ENCODE results near the gene ARVCF. TPM values are rescaled to one million over a fixed set of nuclear protein-coding genes. Genes with fewer than 3 reads are reported as not detected.

ARVCF gene
- total and polyA plus RNA-seq, 5 donors, result 11.1 to 27.4 (median 20.0) TPM

DNA sequence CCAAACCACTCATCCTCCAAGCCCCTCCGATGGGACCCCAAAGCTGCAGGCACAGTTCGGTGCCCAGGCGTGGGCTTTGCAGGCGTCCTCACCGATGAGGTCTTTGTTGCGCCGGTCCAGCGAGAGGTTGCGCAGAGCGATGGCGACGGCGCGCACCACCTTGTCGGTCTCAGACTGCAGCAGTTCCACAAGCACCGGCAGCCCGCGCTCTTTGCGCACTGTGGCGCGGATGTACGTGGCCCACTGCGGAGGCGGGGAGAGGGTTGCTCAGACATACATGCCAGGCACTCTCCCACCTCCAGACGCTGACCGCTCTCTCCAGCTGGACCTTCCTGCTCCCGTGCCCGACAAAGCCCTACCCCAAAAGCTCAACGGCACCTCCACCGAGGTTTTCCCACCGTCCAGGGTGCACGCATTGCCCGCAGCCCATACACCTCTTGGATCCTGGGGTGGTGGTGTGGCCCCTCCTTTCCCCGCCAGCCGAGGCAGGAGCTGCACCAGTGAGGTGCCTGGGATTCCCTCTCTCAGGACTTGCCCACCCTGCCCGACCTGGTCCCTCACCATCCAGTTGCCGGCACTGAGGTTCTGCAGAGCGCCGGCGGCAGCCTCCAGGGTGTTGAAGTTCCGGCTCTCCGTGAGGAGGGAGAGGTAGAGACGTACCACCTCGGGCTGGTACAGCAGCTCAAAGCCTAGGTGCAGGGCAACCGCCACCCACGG is 42.9 kb downstream of the ARVCF start:
- Histone ChIP-seq H3K4me1 (ENCODE audit: control insufficient read depth, insufficient read depth, low read length) (no peaks in the 10 kb centered on the region), H3K27ac (ENCODE audit: low read length) (no peak overlapping the region), H3K27me3 (ENCODE audit: control insufficient read depth, insufficient read depth) (no peaks in the 10 kb centered on the region), H3K9me3 (ENCODE audit: control insufficient read depth, low read length) (no peaks in the 10 kb centered on the region), H3K4me3 (ENCODE audit: low read length) (no peak overlapping the region)
- intact Hi-C loops (cut with DNase I), result no loop called here
- ATAC-seq (no peak), DNase-seq (no peak)
- 96% methylated on average over 46 of the region's 46 CpGs for WGBS

DNA sequence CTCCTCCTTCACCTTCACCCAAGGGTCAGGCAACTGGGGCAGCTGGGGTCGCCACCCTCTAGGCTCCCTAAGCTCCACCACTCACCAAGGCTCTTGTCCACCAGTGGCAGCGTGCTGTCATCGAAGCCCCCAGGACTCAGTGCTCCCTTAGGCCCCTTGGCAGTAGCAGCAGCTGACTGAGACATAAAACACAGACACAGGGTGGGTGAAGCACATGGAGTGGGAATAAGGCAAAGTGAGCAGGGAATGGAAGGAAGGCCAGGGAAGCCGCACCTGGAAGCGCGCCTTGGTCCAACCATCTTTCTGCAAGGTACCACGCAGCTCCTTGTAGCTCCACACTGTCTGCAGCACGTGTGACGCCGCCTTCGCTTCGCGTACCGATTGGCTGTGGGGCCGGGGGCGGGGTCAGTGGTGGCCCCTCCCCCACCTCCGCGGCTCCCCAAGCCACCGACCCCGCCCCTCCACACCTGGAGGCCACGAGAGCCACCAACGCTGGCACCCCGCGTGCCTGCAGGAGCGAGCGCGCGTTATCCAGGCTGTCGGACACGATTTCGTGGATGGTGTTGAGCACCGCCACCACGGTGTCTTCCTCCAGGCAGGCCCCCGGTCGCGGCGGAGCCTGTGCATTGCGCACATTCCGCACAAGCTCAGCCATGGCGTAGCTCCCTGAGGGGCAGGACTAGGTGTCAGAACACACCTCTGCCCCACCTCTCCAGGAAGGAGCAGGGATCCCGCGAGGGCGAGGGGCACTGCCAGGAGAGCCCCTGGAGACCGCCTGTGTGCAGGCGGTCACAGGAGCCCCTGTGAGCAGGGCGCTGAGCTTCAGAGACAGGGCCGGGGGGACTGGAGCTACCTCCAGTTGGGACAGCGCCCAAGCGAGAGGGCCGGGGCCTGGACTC is 43.7 kb downstream of the ARVCF start:
- ATAC-seq (no peak), DNase-seq (no peak)
- 94% methylated on average over 50 of the region's 50 CpGs for WGBS
- intact Hi-C loops (cut with DNase I), result no loop called here
- Histone ChIP-seq H3K9me3 (ENCODE audit: control insufficient read depth, low read length) (no peaks in the 10 kb centered on the region), H3K27ac (ENCODE audit: low read length) (no peak overlapping the region), H3K4me1 (ENCODE audit: control insufficient read depth, insufficient read depth, low read length) (no peaks in the 10 kb centered on the region), H3K4me3 (ENCODE audit: low read length) (no peak overlapping the region), H3K27me3 (ENCODE audit: control insufficient read depth, insufficient read depth) (no peaks in the 10 kb centered on the region)

DNA sequence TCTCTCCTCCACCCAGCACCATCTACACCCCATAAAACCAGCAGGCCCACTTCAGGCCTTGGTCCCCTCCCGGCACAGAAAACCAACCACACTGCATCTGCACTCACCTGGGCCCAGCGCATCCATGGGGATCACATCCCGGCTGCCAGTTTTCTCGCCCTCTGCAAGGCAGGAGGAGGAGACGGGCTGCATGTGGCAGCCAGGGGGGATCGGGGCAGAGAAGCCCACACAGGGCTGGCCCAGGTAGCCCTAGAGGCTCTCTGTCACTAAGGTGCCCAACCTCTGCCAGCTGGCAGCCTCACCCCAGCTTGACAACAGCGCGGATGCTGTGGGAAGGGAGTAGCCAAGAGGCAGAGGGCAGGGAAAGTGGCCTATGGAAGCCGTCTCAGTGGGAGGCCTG is 44.4 kb downstream of the ARVCF start:
- 90% methylated on average over 9 of the region's 9 CpGs for WGBS
- Histone ChIP-seq H3K27me3 (ENCODE audit: control insufficient read depth, insufficient read depth) (no peaks in the 10 kb centered on the region), H3K9me3 (ENCODE audit: control insufficient read depth, low read length) (no peaks in the 10 kb centered on the region), H3K4me1 (ENCODE audit: control insufficient read depth, insufficient read depth, low read length) (no peaks in the 10 kb centered on the region), H3K27ac (ENCODE audit: low read length) (no peak overlapping the region), H3K4me3 (ENCODE audit: low read length) (no peak overlapping the region)
- DNase-seq, result no peak
- intact Hi-C loops (cut with DNase I), result no loop called here
- no peak for ATAC-seq

DNA sequence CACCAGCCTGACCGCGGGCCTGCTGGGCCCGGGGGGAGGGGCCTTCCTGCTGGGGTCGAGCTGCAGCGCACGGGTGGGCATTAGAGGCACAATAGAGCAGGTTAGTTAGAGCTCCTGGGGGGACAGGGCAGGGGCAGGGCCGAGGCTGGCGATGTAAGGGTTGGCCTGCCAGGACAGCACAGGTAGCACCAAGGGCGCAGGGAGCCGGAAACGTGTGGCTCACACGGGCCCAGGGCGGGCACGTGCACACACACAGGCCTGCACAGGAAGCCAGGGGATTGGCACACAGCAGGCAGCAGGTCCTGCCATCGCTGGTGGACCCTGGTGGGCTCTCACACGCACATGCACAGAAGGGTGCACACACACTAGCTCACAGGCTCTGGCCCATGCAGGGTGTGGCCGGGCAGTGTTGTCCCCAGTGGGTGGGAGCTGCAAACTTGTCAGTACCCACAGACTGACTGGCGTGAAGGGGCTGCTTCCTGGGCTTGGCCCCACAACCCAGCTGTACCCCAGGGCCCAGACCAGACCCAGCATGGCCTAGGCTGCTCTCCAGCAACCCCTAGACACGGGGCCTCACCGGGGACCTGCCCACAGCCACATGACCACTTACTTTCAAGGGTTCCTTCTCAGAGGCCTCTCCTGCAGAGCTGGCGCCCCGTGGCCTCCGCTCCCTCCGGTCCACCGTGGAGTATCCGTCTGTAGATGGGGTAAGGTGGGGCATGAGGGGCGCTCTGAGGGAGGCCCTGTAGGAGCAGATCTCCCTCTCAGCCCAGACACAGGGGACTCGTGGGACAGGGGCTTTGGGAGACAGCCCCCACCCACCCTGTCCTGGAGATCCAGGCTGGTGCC is 45.1 kb downstream of the ARVCF start:
- Histone ChIP-seq H3K27ac (ENCODE audit: low read length) (no peak overlapping the region), H3K4me1 (ENCODE audit: control insufficient read depth, insufficient read depth, low read length) (no peaks in the 10 kb centered on the region), H3K9me3 (ENCODE audit: control insufficient read depth, low read length) (no peaks in the 10 kb centered on the region), H3K4me3 (ENCODE audit: low read length) (no peak overlapping the region), H3K27me3 (ENCODE audit: control insufficient read depth, insufficient read depth) (no peaks in the 10 kb centered on the region)
- ATAC-seq (peak in 1 of 2 donors; percentile 3), DNase-seq (peak in 1 of 3 donors; percentile 54)
- 70% methylated on average over 28 of the region's 28 CpGs for WGBS
- intact Hi-C loops (cut with DNase I), result loop anchor here in 3 of 4 donors (2.0 kb wide), 1 partner anchor 41 kb away; no protein-coding TSS in a partner anchor

DNA sequence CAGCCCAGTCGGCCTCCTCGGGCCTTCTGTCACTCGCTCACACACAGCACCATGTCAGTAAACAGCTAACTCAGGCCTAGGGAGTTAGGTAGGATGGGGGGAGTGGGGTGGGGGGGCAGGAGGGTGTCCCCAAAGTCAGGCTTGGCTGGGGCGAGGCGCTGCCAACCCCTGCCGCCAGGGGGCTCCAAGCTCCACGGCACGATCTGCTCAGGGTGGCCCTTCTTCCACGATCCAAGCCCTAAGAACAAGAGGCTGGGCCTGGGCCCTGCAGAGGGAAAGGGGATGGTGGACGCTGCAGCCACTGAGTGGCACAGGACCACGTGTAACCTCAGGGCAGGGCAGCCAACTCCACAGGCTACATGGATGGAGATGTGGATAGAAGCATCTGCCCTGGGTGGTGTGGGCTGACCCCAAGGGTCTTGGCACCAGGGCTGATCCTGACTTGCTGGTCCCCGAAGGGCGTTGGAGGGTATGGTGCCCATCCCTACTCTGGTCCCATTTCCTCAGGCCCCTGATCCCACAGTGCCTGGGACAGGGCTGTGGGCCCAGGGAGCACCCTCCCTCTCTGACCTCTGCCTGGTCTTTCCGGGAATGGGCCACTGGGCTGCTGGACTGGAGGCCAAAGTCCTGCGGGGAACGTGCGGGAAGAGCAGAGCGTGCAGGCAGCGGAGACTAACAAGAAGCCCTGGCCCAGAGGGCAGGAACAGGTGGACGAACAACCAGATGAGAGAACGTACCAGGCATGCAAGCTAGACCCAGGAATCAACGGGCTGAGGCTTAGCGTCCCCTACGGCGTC is 45.9 kb downstream of the ARVCF start:
- Histone ChIP-seq H3K9me3 (ENCODE audit: control insufficient read depth, low read length) (no peaks in the 10 kb centered on the region), H3K4me1 (ENCODE audit: control insufficient read depth, insufficient read depth, low read length) (no peaks in the 10 kb centered on the region), H3K4me3 (ENCODE audit: low read length) (no peak overlapping the region), H3K27me3 (ENCODE audit: control insufficient read depth, insufficient read depth) (no peaks in the 10 kb centered on the region), H3K27ac (ENCODE audit: low read length) (no peak overlapping the region)
- ATAC-seq (peak; percentile 66 to 71), DNase-seq (peak; percentile 70 to 91 (median 90))
- WGBS, result 52% methylated on average over 25 of the region's 25 CpGs
- intact Hi-C loops (cut with DNase I), result loop anchor here in 3 of 4 donors (2.0 kb wide), 1 partner anchor 42 kb away; no protein-coding TSS in a partner anchor

DNA sequence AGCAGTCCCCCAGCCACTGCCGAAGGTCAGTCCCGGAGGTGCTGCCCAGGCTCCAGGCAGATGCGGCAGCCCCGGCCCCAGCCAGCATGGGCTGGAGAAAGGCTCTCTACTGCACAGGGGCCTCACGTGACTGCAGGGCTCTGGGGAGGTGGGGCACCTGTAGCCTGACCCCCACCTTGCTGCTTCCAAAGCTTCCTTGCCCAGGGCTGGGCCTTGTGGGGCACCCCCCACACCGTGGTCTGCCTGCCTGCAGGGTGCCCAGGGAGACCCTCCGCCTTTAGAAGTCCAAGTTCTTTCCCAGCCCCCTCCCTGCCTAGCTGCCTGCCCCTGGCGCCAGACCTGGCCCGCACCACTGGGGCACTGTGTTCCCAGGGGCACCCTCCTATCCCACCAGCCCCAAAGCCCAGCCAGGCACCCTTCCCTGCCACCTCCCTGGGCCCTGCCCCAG is 46.6 kb downstream of the ARVCF start:
- intact Hi-C loops (cut with DNase I), result loop anchor here in 3 of 4 donors (2.0 kb wide), 1 partner anchor 43 kb away; no protein-coding TSS in a partner anchor
- peak; percentile 1 to 6 for ATAC-seq
- no peak overlapping the region for H3K4me3 ChIP-seq (ENCODE audit: low read length)
- H3K27ac ChIP-seq (ENCODE audit: low read length), result no peak overlapping the region
- no peaks in the 10 kb centered on the region for H3K27me3 ChIP-seq (ENCODE audit: control insufficient read depth, insufficient read depth)
- 71% methylated on average over 9 of the region's 9 CpGs for WGBS
- no peaks in the 10 kb centered on the region for H3K9me3 ChIP-seq (ENCODE audit: control insufficient read depth, low read length)
- DNase-seq, result peak in 1 of 3 donors; percentile 61
- H3K4me1 ChIP-seq (ENCODE audit: control insufficient read depth, insufficient read depth, low read length), result no peaks in the 10 kb centered on the region

DNA sequence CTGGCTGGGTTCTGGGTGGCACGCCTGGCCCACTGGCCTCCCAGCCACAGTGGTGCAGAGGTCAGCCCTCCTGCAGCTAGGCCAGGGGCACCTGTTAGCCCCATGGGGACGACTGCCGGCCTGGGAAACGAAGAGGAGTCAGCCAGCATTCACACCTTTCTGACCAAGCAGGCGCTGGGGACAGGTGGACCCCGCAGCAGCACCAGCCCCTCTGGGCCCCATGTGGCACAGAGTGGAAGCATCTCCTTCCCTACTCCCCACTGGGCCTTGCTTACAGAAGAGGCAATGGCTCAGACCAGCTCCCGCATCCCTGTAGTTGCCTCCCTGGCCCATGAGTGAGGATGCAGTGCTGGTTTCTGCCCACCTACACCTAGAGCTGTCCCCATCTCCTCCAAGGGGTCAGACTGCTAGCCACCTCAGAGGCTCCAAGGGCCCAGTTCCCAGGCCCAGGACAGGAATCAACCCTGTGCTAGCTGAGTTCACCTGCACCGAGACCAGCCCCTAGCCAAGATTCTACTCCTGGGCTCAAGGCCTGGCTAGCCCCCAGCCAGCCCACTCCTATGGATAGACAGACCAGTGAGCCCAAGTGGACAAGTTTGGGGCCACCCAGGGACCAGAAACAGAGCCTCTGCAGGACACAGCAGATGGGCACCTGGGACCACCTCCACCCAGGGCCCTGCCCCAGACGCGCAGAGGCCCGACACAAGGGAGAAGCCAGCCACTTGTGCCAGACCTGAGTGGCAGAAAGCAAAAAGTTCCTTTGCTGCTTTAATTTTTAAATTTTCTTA is 47.3 kb downstream of the ARVCF start:
- H3K4me1 ChIP-seq (ENCODE audit: control insufficient read depth, insufficient read depth, low read length), result no peaks in the 10 kb centered on the region
- DNase-seq, result peak in 2 of 3 donors; percentile 50 to 51
- no peak overlapping the region for H3K27ac ChIP-seq (ENCODE audit: low read length)
- no peaks in the 10 kb centered on the region for H3K27me3 ChIP-seq (ENCODE audit: control insufficient read depth, insufficient read depth)
- no peak for ATAC-seq
- H3K4me3 ChIP-seq (ENCODE audit: low read length), result no peak overlapping the region
- H3K9me3 ChIP-seq (ENCODE audit: control insufficient read depth, low read length), result no peaks in the 10 kb centered on the region
- 76% methylated on average over 11 of the region's 11 CpGs for WGBS
- intact Hi-C loops (cut with DNase I), result loop anchor here in 1 of 4 donors (2.0 kb wide), 1 partner anchor 43 kb away; no protein-coding TSS in a partner anchor

DNA sequence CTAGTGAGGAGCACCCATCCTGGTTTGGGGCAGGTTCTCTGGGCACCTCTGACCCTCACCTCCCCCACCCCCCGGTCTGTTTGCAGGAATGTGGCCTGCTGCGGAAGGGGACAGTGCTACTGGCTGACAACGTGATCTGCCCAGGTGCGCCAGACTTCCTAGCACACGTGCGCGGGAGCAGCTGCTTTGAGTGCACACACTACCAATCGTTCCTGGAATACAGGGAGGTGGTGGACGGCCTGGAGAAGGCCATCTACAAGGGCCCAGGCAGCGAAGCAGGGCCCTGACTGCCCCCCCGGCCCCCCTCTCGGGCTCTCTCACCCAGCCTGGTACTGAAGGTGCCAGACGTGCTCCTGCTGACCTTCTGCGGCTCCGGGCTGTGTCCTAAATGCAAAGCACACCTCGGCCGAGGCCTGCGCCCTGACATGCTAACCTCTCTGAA is 48.2 kb downstream of the ARVCF start:
- intact Hi-C loops (cut with DNase I), result loop anchor here in 1 of 4 donors (2.0 kb wide), 1 partner anchor 44 kb away; no protein-coding TSS in a partner anchor
- Histone ChIP-seq H3K27me3 (ENCODE audit: control insufficient read depth, insufficient read depth) (no peaks in the 10 kb centered on the region), H3K4me1 (ENCODE audit: control insufficient read depth, insufficient read depth, low read length) (no peaks in the 10 kb centered on the region), H3K9me3 (ENCODE audit: control insufficient read depth, low read length) (no peaks in the 10 kb centered on the region), H3K27ac (ENCODE audit: low read length) (no peak overlapping the region), H3K4me3 (ENCODE audit: low read length) (no peak overlapping the region)
- DNase-seq (peak in 1 of 3 donors; percentile 36), ATAC-seq (no peak)
- WGBS, result 85% methylated on average over 18 of the region's 18 CpGs

DNA sequence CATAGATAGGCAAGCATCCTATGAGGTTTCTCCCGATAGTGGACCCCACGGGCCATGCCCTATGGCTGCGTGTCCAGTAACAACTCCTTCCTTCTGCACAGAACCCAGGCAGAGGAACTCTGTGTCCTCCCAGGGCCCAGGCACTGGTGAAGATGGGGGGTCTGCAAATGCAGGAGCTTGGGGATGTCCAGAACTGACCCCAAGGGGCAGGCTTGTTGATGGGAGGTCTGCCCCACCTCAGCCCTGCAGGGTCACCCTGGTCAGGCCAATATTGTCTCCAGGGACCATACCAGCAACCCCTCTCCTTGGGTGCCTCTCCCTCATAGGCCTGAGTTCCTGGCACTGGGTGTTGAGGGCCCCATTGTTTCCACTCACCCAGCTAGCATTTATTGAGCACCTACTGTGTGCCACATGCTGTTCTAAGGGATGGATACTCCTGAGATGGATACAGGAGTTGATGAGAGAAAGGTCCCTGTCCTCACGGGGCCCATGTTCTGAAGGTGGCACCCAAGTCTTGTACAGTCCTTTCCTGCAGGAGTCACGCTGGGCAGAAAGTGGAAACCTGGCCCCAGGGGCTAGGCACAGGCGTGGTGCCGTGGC is 48.7 kb downstream of the ARVCF start:
- Histone ChIP-seq H3K27me3 (ENCODE audit: control insufficient read depth, insufficient read depth) (no peaks in the 10 kb centered on the region), H3K4me3 (ENCODE audit: low read length) (no peak overlapping the region), H3K4me1 (ENCODE audit: control insufficient read depth, insufficient read depth, low read length) (no peaks in the 10 kb centered on the region), H3K9me3 (ENCODE audit: control insufficient read depth, low read length) (no peaks in the 10 kb centered on the region), H3K27ac (ENCODE audit: low read length) (no peak overlapping the region)
- ATAC-seq (no peak), DNase-seq (peak in 2 of 3 donors; percentile 24 to 27)
- 85% methylated on average over 7 of the region's 7 CpGs for WGBS
- intact Hi-C loops (cut with DNase I), result loop anchor here in 1 of 4 donors (2.0 kb wide), 1 partner anchor 45 kb away; no protein-coding TSS in a partner anchor
